Measurements from ENCODE around the gene APBB1IP.
A peak's percentile ranks its signal among the peaks of the same experiment; 100 is the strongest.
"Not testable (repeated sequence)": the region's sequence is repeated elsewhere in the genome, so short reads cannot be mapped to it uniquely, and the experiment has no call there.

APBB1IP gene, protein sequence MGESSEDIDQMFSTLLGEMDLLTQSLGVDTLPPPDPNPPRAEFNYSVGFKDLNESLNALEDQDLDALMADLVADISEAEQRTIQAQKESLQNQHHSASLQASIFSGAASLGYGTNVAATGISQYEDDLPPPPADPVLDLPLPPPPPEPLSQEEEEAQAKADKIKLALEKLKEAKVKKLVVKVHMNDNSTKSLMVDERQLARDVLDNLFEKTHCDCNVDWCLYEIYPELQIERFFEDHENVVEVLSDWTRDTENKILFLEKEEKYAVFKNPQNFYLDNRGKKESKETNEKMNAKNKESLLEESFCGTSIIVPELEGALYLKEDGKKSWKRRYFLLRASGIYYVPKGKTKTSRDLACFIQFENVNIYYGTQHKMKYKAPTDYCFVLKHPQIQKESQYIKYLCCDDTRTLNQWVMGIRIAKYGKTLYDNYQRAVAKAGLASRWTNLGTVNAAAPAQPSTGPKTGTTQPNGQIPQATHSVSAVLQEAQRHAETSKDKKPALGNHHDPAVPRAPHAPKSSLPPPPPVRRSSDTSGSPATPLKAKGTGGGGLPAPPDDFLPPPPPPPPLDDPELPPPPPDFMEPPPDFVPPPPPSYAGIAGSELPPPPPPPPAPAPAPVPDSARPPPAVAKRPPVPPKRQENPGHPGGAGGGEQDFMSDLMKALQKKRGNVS

DNA sequence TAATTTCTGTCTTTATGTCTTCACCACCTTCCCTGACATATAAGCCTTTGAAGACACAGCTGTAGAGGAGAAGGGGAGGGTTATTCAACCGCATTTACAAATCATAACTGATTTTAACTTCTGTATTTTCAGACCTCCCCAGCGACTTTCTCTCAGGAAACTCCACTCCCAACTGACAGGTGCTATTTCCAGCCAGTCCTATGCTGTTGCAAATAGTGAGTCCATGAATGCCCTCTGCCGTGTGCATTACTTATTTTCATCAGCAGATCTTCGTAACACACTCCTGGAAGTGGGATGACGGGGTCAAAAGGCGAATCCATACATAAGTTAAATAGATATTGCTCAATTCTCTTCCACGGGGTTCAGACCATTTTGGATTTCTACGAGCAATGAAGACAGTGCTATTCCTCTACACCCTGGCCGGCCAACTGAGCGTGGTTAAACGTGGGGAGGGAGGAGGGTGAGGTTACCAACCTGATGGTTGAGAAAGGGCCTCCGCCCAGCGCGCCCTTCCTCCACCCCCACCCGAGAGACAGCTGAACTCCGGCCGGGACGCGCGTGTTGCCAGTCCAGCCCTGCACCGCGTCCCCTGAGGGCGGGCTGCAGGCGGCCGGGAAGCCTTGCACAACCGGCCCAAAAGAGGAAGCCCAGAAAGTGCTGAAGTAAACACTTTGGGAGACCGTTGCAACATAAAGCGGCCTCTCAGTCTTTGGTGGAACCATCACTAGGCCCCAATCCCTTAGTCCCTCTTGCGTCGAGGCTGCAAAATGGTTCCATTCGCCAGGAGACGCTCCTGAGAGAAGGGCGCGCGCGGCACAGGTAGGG is at the start of gene APBB1IP:
TSS of gene APBB1IP (plus strand) at position 705 of the 825 bp plus-strand sequence. CDS start 53,986 bp downstream, outside the sequence.
- peak; percentile 93 to 97 for DNase-seq

DNA sequence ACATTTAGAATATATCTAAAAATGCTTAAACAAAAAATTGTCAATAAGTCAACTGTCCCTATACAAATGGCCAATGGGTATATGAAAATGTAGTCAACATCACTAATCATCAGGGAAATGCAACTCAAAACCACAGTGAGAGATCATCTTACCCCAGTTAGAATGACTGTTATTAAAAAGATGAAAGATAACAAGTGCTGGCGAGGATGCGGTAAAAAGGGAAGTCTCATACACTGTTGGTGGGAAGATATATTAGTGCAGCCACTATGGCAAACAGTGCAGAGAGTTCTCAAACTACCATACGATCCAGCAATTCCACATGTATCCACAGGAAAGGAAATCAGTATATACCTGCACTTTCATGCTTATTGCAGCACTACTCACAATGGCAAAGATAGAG is 48.6 kb upstream of the APBB1IP start:
- DNase-seq, result no peak

DNA sequence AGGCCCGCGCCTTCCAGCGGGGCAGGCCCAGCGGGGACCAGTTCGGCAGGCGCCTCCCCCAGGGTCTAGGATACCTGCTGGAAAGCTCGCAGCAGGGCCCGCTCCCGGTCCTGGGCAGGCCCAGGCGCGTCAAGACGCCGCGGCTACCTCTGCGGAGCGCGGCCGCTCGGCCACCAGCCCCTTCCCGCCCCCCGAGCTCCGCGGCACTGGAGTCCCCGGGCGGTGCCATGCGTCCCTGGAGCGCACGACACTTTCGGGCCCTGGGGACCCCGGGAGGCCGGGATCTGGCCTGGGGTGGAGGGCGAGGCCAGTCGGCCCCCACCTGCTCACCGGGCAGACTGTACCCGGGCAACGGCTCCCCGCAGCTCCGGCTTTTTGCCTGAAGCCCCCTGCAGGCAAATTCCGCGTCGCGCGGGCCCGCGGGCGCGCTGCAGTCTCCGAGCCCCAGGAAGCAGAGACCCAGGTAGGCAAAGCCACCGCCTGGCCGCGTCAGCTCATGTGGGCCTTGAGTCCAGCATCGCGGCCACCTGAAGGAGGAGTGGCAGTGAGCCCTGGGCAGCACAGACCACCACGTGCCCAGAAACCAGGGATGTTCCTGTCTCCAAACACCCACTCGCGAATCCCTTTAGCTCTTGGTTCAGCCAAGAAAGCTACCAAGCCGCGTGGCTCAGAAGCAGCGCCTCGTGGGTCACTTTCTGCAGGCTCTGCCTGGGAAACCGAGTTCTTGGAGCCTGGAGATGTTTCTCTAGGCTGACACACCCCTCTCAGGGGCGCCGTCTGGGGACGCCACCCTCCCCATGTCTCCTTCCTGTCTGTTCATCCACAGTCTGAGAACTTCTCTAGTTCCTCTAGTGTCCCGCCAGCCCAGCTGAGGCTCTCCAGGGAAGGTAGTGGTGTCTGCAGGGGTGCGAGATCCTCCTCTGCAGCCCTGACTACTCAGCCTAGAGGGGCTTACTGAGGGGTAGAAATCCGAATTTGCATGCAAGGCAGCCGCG is 46.1 kb upstream of the APBB1IP start:
- no peak for DNase-seq

DNA sequence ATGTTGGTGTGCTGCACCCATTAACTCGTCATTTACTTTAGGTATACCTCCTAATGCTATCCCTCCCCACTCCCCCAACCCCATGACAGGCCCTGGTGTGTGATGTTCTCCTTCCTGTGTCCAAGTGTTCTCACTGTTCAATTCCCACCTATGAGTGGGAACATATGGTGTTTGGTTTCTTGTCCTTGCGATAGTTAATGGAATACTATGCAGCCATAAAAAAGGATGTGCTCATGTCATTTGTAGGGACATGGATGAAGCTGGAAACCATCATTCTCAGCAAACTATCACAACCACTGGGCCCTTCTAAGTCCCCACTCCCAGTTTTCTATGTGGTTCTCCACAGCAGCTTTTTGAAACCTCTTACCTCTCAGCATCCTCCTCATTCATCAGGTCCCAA is 39.8 kb upstream of the APBB1IP start:
- DNase-seq, result not testable (repeated sequence)

DNA sequence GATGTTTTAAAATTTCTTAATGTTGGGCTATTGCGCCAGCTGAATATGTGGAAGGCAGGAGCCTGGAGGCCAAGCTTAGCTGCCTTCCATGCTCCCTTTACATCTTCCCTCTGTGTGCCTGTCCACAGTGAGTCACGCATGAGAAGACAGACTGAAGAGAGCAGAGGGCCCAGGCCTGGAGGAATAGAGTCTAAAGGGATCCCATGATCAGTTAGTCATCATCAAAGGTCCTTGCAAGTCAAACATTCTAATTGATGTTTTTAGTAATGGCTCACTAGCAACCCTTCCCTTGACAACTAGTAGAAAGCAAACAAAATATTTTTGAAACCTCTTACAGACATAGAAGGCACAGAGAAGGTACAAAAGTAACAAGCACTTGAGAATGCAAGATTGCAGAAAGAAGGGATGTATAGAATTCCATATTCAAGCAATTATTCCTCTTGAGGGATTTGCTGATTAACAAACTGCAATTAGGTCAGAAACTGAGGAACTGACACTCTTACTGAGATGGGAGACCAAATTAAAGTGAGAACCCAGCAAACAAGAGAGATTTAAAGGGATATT is 30.7 kb upstream of the APBB1IP start:
- DNase-seq, result peak; percentile 67 to 78

DNA sequence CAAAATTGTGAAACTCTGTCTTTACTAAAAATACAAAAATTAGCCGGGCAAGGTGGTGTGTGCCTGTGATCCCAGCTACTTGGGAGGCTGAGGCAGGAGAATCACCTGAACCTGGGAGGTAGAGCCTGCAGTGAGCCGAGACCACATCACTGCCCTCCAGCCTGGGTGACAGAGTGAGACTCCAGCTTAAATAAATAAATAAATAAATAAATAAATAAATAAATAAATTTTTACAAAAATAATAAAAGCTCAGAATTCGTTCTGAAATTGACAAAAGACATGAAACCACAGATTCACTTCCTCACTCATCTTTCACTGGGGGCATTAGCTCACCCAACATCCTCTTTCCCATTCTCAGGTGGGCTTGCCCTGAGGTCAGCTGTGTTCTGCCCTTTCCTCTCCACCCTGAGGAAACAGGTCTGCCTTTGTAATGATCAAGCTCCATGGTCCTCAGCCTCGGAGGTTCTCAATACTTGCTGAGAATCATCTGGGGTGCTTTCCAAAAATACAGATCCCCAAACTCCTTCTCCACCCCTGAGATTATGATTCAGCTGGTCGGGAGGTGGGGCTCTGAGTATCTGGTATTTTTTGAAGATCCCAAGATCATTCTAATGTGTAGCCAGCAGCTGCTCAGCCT is 29.2 kb upstream of the APBB1IP start:
- no peak for DNase-seq

DNA sequence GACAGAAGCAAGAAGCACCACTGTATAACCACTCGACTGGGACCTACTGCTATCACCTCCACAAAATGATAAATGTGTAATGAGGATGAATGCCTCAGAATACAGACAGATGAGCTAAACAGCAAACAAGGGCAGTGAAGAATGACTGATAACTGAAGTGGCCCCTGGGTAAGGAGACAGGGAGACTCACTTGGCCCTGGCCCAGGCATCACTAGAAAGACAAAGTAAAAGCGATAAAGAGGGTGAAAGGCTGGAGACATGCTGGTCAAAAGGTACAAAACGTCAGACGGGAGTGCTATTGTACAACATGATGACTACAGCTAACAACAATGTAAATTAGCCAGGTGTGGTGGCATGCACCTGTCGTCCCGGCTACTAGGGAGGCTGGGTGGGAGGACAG is 27.8 kb upstream of the APBB1IP start:
- DNase-seq, result no peak

DNA sequence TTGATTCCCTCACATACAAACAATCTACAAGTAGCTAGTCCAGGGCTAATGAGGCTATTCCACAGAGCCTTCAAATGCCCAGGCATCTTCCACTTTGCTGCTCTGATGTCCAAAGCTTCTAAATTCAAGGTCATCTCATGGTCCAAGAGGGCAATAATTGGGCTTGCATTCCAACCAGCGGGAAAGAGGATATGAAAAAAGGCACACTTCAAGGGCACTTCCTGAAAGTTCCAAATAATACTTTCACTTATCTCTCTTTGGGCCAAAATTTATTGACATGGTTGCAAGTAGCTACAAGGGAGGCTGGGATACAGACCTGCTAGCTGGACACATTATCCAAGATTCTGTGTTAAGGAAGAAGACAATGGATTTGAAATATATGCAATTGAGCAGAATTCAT is 25.2 kb upstream of the APBB1IP start:
- no peak for DNase-seq

DNA sequence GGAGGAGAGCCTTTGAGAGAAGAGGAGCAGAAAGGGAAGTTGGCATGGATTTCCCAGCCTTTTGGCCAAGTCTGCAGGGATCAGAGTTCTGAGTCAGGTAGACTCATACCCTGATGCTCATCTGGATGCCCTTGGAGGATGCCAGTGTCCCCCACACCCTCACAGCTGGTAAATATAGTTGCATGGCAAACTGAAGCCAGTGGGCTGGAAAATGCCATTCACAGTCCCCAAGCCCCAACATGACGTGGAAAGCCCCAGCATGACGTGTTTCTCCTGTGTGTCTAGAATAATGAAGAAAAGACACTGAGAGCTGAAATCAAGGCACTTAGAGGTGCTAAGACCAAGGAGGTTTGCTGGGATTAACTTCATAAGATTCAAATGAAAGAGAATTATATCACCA is 24.8 kb upstream of the APBB1IP start:
- DNase-seq, result no peak

DNA sequence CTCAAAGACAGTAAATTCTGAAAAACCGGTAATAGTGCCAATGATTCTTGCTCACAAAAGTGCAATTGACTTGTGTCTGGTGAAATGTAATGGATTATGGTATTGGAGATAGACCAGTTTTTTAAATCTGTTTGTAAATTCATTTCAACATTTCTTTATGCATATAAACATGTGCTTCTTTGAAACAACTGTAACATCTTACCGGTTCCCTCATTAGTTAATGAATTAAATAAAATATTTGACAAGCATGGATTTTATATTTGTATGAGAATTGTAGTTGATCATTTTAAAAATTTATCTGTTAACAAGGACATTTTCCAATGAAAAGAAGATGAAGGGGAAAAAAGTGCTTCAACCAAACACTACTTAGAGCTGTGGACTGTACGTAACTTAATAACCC is 21.0 kb upstream of the APBB1IP start:
- no peak for DNase-seq

DNA sequence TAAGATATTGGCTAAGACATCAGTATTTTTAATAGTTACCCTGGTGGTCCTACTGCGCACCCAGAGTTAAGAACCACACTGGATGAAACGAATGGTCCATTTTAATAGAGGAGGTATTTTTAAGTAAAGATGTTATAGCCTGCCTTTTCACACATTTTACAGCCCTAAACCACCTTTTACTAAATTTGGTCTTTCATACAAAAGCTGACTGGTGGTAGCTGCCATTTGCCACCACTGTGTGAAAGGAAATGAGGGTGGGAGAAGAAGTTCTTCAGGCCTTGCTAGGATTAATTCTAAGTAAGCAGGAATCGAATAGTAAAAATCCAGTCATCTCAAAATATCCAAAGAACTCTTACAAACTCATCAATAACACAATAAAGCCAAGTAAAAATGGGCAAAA is 15.2 kb upstream of the APBB1IP start:
- no peak for DNase-seq

DNA sequence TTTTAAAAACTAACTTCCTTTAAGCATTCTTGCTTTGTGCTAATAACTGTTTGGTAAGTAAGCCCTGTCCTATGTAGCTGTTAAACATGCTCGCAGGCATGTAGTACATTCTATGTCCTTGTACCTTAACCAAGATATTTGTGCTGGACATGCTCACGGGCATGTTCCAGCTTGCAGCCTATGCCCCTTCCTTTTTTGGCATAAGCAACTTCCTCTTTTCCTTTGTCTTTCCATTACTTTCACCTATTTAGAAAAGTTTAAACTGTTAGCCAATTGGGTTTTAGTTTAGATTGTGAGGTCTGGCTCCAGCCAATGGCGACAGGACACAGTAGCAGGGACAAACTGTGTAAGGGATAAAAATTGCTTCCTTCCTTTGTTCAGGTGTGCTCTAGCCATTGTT is 14.4 kb upstream of the APBB1IP start:
- peak in 1 of 2 donors; percentile 10 for DNase-seq

DNA sequence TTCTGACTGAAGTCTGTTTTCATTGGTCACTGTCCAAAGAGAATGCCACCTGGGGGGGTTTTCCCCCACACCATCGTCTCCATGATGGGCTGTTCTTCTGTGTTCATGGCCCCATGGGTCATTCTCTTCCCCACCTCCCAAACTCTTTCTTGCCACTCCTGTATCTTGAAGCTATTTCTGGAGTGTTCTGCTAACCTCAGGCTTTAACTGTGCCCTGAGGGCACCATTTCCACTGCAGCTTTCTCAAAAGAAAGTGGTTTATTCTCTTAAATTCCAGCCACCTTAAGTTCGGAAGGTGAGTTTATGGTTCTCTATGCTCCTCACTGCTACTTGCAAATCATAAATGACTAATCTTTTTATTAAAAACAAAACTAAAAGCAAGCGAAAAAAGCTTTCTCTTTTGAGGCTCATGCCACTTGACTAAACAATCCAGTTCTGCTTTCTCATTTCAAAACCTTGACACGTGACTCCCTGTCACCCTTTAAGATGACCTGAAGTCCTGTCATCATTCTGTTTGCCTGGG is 7.4 kb upstream of the APBB1IP start:
- DNase-seq, result peak; percentile 95 to 97

DNA sequence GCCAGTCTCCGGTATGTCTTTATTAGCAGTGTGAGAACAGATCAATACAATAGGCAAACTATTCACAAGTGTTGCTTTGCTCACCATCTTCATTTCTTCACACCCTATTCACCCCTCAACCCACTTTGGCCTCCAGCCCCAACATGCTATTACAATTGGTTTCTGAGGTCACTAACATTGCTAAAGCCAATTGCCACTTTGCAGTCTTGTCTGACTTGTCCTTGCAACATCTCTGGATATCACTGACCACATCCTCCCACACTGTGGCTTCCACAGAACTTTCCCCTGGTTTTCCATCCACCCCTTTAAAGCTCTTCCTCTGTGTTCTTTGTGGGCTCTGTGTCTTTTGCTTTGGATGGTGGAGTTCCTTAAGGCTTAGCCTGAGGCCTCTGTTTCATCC is 5.2 kb upstream of the APBB1IP start:
- peak; percentile 93 to 99 for DNase-seq

DNA sequence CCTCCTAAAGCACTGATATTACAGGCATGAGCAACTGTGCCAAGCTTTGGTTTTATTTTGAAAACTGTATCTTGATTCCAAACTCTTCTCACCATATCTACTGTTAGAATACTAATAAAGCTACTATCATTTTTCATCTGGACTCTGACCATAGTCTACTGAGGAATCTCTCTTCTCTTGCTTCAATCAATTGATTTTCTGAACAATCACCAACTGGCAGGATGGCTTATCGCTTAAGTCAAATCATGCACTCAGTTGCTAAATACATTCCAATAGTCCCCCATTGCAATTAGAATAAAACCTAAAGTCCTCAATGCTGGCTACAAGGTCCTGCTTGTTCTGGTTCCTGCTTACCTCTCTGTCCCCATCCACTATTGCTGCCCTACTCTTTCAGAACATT is 2.3 kb upstream of the APBB1IP start:
- no peak for DNase-seq

DNA sequence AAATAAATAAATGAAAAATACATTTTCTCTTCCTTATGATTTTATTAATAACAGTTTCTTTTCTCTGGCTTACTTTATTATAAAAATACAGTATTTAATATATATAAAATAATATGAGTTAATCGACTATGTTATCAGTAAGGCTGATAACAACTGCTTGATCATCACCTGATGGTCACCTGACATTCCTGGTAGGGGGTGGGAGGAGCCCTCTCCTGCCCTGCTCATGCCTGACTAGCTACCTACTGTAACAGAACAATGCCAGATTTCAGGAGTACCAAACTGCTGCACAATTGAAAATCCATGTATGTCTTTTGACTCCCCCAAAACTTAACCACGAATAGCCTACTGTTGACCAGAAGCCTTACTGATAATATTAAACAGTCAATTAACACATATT is 1.3 kb upstream of the APBB1IP start:
- DNase-seq, result no peak

DNA sequence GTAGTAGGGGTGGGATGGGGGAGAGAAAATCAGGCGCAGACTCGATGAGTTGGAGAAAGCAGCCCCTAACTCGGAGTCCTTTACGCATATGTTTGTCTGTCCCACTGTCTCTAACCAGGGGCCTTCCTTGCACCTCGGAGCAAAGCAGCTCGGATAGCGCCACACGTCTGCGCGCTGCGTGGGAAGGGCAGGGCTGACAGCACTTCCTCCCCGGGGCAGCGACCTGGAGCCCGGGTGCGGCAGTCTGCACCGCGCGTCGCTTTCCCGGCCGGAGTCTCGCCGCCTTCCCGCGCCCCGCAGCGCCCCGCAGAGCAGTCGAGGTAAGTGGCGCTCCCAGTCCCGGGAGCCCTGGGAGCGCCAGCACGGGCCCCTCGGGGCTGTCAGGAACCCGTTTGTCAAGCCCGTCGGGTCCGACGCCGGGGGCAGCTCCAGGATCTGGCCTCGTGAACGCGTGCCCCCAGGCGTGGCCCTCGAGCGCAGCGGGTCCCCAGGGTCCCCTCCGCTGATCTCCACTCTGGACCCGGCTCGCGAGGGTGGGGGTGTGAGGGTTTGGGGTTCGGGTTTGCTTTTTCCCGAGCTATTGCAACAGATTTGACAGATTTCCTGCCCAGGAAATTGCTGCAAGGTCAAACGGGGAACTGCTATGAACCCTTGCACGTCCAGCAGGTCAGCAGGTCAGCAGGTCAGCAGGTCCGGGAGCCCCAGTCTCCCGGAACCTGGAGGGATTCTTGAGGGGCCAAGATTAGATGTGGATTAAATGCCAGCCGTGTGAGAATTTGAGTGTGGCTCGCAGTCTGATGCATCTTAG is 597 bp downstream of the APBB1IP start:
- peak; percentile 65 to 70 for DNase-seq

DNA sequence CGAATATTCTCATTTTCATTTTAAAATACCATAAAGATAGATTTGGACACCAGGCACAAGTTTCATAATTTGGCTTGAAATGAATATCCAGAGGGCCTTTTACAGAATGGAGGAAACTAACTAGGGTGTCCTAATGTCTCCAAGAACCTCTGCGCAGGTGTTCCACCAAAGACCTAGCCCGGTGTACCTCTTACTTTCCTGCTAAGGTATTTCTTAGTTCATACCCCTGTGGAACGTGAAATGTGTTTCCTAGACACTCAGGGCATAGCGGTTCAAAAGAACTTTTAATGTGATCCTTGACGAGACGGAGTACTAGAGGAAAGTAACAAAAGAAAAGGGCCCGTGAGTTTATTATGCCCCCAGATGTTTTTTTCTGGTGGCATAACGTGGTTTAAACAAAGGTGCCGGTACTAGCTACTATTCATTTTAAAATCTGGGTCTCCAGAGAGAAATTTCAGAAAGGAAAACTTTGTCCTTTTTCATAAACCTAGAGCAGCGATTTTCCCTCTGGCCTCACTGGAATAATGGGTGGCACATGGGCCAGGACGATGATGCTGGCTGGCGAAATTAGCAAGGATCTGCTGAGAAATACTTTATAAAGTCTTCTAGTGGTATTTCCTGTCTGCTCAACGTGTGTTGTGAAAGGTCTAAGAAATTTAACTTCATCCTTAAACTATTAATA is 1.4 kb downstream of the APBB1IP start:
- DNase-seq, result no peak

DNA sequence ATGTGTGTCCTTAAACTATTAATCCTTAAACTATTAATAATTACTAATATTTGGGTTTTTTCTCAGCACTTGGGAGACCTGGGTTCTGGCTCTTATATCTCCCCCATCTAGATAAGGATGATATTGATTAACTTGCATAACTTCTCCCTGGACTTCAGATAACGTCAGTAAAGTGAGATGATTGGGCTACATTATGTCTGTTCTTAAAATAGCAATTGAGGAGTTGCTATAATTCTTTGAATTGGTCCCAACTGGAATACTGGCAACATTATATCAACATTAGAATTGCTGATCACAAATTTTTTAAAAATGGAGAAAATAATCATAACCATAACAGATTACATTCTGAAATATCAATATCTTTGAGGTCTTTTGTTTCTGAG is 1.9 kb downstream of the APBB1IP start:
- DNase-seq, result no peak

Data from inflammatory macrophage treated with lipopolysaccharide for 1 hour (primary cell).